Mesendoderm (in vitro differentiated cells): ENCODE results near the gene HOXD11.
A peak's percentile ranks its signal among the peaks of the same experiment; 100 is the strongest.

Experiments
- DNase-seq: peaks from one replicate; pipeline ENCODE4 v3.0.0; 2013
- H2AK5ac ChIP-seq: 2 replicates; pipeline ENCODE4 v1.6.1; 2013; ENCODE audit warnings: low read length, inconsistent platforms
- H2BK120ac ChIP-seq: 2 replicates; pipeline ENCODE4 v1.6.1; 2013; ENCODE audit warnings: low read depth, mild to moderate bottlenecking, low read length, moderate library complexity, mixed read lengths
- H2BK15ac ChIP-seq: replicated peaks from 2 replicates; pipeline ENCODE4 v1.6.1; 2013; ENCODE audit warnings: low read depth, mild to moderate bottlenecking, moderate library complexity
- H2BK5ac ChIP-seq: 2 replicates; pipeline ENCODE4 v1.6.1; 2013; ENCODE audit warnings: low read length, inconsistent platforms
- H3K18ac ChIP-seq: 2 replicates; pipeline ENCODE4 v1.6.1; 2013; ENCODE audit warnings: mild to moderate bottlenecking, low read length, mixed read lengths
- H3K23ac ChIP-seq: one replicate; pipeline ENCODE4 v1.6.1; 2013; ENCODE audit warnings: low read length
- H3K27ac ChIP-seq: 2 replicates; pipeline ENCODE4 v1.5.1; 2013; ENCODE audit warnings: low read depth, mild to moderate bottlenecking, inconsistent platforms, low read length, moderate library complexity
- H3K27me3 ChIP-seq: 2 replicates; pipeline ENCODE4 v1.6.1; 2013; ENCODE audit warnings: low read length, control low read depth, mild to moderate bottlenecking, inconsistent platforms; ENCODE audit not compliant: insufficient read depth, poor library complexity
- H3K36me3 ChIP-seq: 2 replicates; pipeline ENCODE4 v1.6.1; 2013; ENCODE audit warnings: low read length, inconsistent platforms; ENCODE audit not compliant: control insufficient read depth, insufficient read depth
- H3K4ac ChIP-seq: one replicate; pipeline ENCODE4 v1.6.1; 2013; ENCODE audit warnings: low read depth, mild to moderate bottlenecking, low read length, moderate library complexity
- H3K4me1 ChIP-seq: 2 replicates; pipeline ENCODE4 v1.6.1; 2013; ENCODE audit warnings: low read depth, low read length, inconsistent platforms; ENCODE audit not compliant: control insufficient read depth
- H3K4me2 ChIP-seq: 2 replicates; pipeline ENCODE4 v1.6.1; 2013; ENCODE audit warnings: low read length
- H3K4me3 ChIP-seq: 2 replicates; pipeline ENCODE4 v1.5.1; 2013; ENCODE audit warnings: mild to moderate bottlenecking, low read length
- H3K56ac ChIP-seq: one replicate; pipeline ENCODE4 v1.6.1; 2013; ENCODE audit warnings: low read length
- H3K79me1 ChIP-seq: 2 replicates; pipeline ENCODE4 v1.6.1; 2013; ENCODE audit warnings: low read length, inconsistent platforms
- H3K79me2 ChIP-seq: 2 replicates; pipeline ENCODE4 v1.6.1; 2013; ENCODE audit warnings: mild to moderate bottlenecking, low read length; ENCODE audit not compliant: control insufficient read depth, insufficient read depth
- H3K9ac ChIP-seq: 2 replicates; pipeline ENCODE4 v1.6.1; 2013; ENCODE audit warnings: low read length, inconsistent platforms
- H4K5ac ChIP-seq: one replicate; pipeline ENCODE4 v1.6.1; 2013; ENCODE audit warnings: low read length
- H4K8ac ChIP-seq: one replicate; pipeline ENCODE4 v1.6.1; 2013; ENCODE audit warnings: low read depth, mild to moderate bottlenecking, control low read depth, low read length, moderate library complexity
- WGBS: extraction: QIAGEN DNeasy Blood & Tissue Kit; methylation state at CpG from one replicate; pipeline ENCODE4 v1.1.7; 2013; ENCODE audit warnings: low lambda C conversion rate, missing lambda C conversion rate; ENCODE audit not compliant: insufficient coverage; ENCODE audit errors: extremely low coverage; 5-methylcytosine and 5-hydroxymethylcytosine counted together

HOXD11 gene

DNA sequence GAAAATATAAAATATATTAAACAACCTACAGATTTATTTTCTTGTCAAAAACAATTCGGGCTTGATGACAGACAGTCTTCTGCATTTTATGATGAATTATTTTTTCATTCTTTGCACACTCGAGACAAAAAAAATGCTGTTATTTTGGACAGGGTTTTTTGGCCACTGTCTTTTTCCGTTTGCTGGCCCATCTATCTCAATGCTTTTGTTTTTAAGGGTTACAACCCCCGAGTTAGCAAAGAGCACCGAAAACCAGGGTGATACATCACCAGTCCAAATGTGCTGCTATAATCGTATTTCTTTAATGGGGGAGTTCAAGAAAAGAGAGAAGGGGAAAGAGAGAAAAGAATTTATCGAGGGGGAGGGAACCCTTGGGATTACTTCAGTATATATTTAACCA, 31.0 kb upstream of the HOXD11 start:
- no peak overlapping the region for H3K27ac ChIP-seq
- H2AK5ac ChIP-seq, result no peak overlapping the region
- no peak overlapping the region for H3K9ac ChIP-seq
- H2BK5ac ChIP-seq, result no peak overlapping the region
- no peak overlapping the region for H3K23ac ChIP-seq
- H3K36me3 ChIP-seq, result no peaks in the 10 kb centered on the region
- no peak overlapping the region for H2BK120ac ChIP-seq
- no peak overlapping the region for H4K8ac ChIP-seq
- no peaks in the 10 kb centered on the region for H3K79me2 ChIP-seq
- no peak overlapping the region for H2BK15ac ChIP-seq
- peaks cover 2% of the 10 kb centered on the region for H3K4me1 ChIP-seq
- H3K18ac ChIP-seq, result no peak overlapping the region
- no peak overlapping the region for H3K56ac ChIP-seq
- no peak for DNase-seq
- WGBS, result no CpG with 5 or more reads among the region's 7 CpGs
- no peak overlapping the region for H3K4me2 ChIP-seq
- H4K5ac ChIP-seq, result no peak overlapping the region
- H3K4ac ChIP-seq, result no peak overlapping the region
- peaks cover 78% of the 10 kb centered on the region for H3K27me3 ChIP-seq
- H3K79me1 ChIP-seq, result no peaks in the 10 kb centered on the region
- H3K4me3 ChIP-seq, result no peak overlapping the region

DNA sequence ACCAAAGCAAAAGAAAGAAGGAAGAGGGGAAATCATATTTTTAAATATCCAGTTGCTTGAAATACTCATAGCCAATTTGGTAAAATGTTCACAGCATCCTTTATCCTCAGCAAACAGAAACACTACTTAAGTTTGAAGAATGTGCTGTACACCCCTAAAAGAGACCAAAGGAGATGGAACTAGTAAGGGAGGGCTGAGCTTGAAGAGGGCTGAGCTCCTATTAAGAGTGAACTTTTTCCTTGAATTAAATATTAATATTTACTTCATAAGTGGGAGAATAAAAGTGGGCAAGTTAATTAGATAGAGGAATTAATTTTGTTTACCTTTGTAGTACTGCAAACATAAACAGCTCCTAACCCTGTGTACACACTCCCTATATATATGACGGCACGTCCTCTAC, 30.3 kb upstream of the HOXD11 start:
- no peak overlapping the region for H2BK5ac ChIP-seq
- DNase-seq, result no peak
- H3K4ac ChIP-seq, result no peak overlapping the region
- no peak overlapping the region for H3K4me2 ChIP-seq
- no peak overlapping the region for H3K9ac ChIP-seq
- no peak overlapping the region for H2AK5ac ChIP-seq
- no peak overlapping the region for H2BK120ac ChIP-seq
- no peak overlapping the region for H4K8ac ChIP-seq
- no peak overlapping the region for H3K23ac ChIP-seq
- H3K27ac ChIP-seq, result no peak overlapping the region
- no peak overlapping the region for H3K56ac ChIP-seq
- peaks cover 2% of the 10 kb centered on the region for H3K4me1 ChIP-seq
- H3K79me2 ChIP-seq, result no peaks in the 10 kb centered on the region
- H3K36me3 ChIP-seq, result no peaks in the 10 kb centered on the region
- H2BK15ac ChIP-seq, result no peak overlapping the region
- H4K5ac ChIP-seq, result no peak overlapping the region
- no peak overlapping the region for H3K18ac ChIP-seq
- peaks cover 78% of the 10 kb centered on the region for H3K27me3 ChIP-seq
- WGBS, result no CpG with 5 or more reads among the region's 2 CpGs
- H3K4me3 ChIP-seq, result no peak overlapping the region
- no peaks in the 10 kb centered on the region for H3K79me1 ChIP-seq

DNA sequence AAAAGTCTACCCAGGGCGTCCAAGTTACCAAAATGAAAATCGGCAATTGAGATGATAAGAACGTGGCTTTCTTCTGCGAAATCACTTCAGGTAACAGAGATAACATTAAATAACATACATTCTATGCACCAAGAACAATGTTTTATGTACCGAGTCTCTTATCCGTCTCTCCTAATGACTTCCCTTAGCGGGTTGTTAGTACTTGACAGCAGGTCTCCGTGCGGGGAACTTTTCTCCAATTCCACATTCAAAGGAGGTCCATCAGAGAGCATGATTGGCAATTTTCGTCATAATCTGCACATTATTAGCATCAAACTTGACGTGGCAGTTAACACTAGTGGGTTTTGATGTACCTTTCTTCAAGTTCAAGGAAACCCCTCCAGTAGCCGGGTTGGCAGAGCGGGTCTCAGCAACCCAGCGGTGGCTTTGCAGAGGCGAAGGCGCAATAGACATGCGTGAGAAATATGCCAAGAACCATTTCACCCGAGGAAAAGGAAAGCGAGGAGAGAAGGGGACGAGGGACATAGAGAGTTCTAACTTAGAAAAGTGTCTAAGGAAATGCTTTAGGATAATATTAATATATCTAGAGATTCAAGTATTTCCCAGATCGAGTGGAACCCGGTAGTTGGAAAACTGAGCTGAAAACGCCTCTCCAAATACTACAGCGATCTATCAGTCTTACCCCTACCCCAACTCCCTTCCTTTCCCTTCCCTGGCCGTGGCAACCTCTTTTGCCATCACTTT, 28.4 kb upstream of the HOXD11 start:
- Histone ChIP-seq H3K9ac (no peak overlapping the region), H2BK5ac (no peak overlapping the region), H3K18ac (no peak overlapping the region), H3K4me1 (peaks cover 2% of the 10 kb centered on the region), H2BK15ac (no peak overlapping the region), H3K79me1 (no peaks in the 10 kb centered on the region), H3K23ac (no peak overlapping the region), H3K27ac (no peak overlapping the region), H3K4me2 (peak overlapping the region; percentile 21), H3K56ac (no peak overlapping the region), H3K36me3 (no peaks in the 10 kb centered on the region), H3K27me3 (peaks cover 79% of the 10 kb centered on the region), H3K79me2 (no peaks in the 10 kb centered on the region), H3K4ac (no peak overlapping the region), H2AK5ac (no peak overlapping the region), H4K8ac (no peak overlapping the region), H3K4me3 (no peak overlapping the region), H4K5ac (no peak overlapping the region), H2BK120ac (no peak overlapping the region)
- WGBS, result no CpG with 5 or more reads among the region's 25 CpGs
- peak; percentile 45 for DNase-seq

DNA sequence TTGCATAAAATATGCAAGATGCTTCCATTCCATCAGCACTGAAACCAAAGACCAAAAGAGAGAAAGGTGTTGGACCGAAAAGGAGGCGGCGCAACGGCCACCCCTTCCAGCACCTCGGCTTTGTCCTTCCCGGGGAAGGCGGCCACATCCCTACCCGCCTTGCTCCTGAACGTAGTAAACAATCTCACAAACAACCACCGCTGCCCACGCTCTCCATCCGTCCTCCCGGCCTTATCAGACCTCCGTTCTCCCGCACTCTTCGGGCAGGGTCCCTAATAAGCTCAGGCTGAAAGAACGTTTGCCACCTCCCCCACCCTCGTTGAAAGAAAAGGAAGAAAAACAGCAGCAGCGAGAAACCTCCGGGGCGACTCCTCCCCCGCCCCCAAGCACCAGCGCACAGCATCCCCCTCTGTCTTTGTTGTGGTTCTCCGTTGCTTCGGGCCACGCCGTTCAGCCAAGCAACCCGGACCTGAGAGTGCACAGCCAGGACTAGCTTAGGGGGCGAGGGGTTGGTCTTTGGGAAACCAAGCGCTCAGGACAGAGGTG, 27.7 kb upstream of the HOXD11 start:
- H2BK5ac ChIP-seq, result no peak overlapping the region
- no peak overlapping the region for H4K8ac ChIP-seq
- H4K5ac ChIP-seq, result no peak overlapping the region
- WGBS, result no CpG with 5 or more reads among the region's 30 CpGs
- no peak overlapping the region for H3K27ac ChIP-seq
- H3K4ac ChIP-seq, result no peak overlapping the region
- no peak overlapping the region for H3K56ac ChIP-seq
- no peaks in the 10 kb centered on the region for H3K79me2 ChIP-seq
- H3K4me1 ChIP-seq, result peaks cover 2% of the 10 kb centered on the region
- H3K23ac ChIP-seq, result no peak overlapping the region
- H3K18ac ChIP-seq, result no peak overlapping the region
- no peak overlapping the region for H2AK5ac ChIP-seq
- no peaks in the 10 kb centered on the region for H3K36me3 ChIP-seq
- no peak overlapping the region for H3K4me3 ChIP-seq
- no peaks in the 10 kb centered on the region for H3K79me1 ChIP-seq
- peak overlapping the region; percentile 21 for H3K4me2 ChIP-seq
- no peak overlapping the region for H2BK15ac ChIP-seq
- peaks cover 80% of the 10 kb centered on the region for H3K27me3 ChIP-seq
- peak; percentile 46 for DNase-seq
- H2BK120ac ChIP-seq, result no peak overlapping the region
- H3K9ac ChIP-seq, result no peak overlapping the region

DNA sequence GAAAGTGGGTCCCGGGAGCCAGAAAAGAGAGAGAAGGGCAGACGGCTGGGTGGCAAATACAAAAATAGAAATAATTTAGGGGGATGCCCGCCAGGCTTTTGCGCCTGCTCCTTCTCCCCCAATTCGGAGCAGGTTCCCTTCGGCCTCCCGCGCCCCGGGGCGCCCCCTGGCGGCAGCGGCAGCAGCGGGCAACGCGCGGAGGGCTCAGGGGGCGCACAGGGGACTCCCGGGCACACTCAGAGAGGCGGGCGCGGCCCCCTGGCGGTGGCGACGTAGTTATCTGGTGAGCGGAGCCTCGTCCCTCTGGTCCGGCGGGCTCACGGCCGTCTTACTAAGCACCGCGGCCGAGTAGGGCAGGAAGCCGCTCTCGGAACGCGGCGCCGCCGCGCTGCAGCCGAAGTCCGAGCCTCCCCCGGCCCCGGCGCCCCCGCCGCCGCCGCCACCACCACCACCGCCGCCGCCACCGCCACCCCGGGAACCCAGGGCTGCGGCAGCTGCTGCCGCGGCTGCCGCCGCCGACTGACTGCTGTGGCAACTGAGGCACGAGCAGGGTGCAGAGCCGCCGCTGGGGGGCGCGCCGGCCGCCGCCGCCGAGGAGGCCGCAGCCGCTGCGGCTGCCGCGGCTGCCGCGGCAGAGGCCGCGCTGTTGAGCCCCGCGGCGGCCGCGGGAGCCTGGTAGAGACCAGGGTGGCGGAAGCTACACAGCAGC, 27.1 kb upstream of the HOXD11 start:
- Histone ChIP-seq H3K9ac (no peak overlapping the region), H3K4me1 (peaks cover 4% of the 10 kb centered on the region), H2BK120ac (no peak overlapping the region), H4K8ac (no peak overlapping the region), H3K23ac (no peak overlapping the region), H3K4ac (no peak overlapping the region), H2BK15ac (no peak overlapping the region), H2BK5ac (no peak overlapping the region), H3K56ac (no peak overlapping the region), H3K79me2 (no peaks in the 10 kb centered on the region), H4K5ac (no peak overlapping the region), H3K27me3 (peaks cover 80% of the 10 kb centered on the region), H3K79me1 (no peaks in the 10 kb centered on the region), H3K18ac (no peak overlapping the region), H3K27ac (no peak overlapping the region), H3K4me3 (no peak overlapping the region), H3K36me3 (no peaks in the 10 kb centered on the region), H2AK5ac (no peak overlapping the region), H3K4me2 (peak overlapping the region; percentile 46)
- peak; percentile 84 for DNase-seq
- WGBS, result no CpG with 5 or more reads among the region's 86 CpGs
